ENCODE results near the gene GALT.
"Not testable (repeated sequence)": the region's sequence is repeated elsewhere in the genome, so short reads cannot be mapped to it uniquely, and the experiment has no call there.

GALT gene

DNA sequence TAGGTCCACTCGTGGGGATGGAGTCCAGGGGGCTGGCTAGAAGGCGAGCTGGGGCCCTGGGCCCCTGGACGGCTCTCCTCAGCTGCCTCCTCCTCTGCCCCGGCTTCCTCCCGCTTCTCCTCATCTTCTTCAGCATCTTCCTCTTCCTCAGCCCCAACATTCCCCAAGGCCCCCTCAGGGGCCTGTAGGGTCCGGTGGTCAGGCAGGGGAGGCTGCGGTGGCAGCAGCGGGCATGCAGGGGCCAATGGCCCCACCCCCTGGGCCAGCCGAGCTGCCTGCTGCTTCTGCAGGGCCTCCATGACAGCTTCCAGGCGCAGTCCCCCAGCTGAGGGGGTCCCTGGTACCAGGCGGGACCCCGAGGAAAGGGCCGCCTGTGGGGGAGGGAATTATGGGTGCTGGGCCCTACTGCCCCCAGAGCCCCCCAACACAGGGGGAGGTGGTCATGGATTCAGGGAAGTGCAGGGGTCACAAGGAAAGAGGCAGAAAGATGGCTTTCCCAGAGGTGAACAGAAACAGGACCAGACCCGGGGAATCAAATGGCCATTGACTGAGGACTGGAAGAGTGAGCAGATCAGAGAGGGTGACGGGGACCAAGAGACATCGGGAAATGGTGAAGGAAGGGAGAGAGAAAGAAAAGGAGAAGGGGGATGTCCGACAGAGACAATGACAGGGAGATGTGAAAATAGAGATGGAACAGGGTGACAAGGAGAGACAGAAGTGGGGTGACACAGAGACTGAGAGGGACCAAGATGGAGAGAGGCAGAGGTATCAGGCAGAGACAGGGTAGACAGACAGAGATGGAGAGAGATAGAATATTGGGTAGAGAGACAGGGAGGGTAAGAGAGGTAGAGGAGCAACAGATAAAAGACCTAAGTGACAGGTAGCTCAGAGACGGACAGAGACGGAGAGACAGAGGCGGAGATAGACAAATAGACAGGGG is 18.5 kb upstream of the GALT start:
- DNase-seq: no peak

DNA sequence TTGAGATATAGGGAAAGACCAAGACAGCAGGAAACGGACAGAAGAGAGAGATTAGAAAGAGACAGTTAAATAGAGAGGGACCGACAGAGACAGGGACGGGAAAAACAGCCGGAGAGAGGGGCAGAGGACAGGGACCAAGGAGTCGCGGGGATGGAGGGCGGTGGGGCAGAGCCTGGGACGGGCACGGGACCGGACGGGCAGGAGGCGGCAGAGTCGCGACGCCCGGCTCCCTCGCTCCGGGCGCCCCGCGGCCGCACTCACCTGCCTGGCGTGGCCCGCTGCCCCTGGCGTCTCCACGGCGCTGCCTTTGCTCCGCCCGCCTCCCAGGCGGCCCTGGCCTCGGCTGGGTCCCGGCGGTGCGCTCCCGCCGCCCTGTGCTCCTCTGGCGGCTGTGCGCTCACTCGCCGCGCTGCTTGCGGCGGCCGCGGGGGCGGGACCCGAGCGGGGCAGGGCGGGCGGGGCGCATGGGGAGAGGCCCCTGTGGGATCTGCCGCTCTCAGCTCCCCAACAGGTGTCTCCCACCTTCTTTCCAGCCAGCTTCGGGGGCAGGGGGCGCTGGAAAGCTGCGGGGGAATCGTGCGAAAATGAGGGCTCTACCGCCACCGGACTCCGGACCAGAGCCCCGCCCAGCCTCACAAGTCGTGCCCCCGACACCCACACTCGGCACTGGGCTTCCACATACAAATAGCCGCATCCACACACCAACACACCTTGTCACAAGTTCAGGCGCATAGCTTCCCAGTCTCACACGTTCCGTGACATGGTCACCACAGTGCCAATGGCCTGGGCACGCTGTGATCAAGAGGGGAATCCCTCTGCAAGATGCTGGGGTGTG is 17.6 kb upstream of the GALT start, which contains the start of gene ARID3C:
Gene ARID3C (minus strand): TSS at position 411 of the 835 bp plus-strand sequence. CDS start 1,052 bp downstream, outside the sequence.
- no peak for DNase-seq

GRCh38 chr9:34629491-34629808 is 17.0 kb upstream of the GALT start:
- no peak for DNase-seq

DNA sequence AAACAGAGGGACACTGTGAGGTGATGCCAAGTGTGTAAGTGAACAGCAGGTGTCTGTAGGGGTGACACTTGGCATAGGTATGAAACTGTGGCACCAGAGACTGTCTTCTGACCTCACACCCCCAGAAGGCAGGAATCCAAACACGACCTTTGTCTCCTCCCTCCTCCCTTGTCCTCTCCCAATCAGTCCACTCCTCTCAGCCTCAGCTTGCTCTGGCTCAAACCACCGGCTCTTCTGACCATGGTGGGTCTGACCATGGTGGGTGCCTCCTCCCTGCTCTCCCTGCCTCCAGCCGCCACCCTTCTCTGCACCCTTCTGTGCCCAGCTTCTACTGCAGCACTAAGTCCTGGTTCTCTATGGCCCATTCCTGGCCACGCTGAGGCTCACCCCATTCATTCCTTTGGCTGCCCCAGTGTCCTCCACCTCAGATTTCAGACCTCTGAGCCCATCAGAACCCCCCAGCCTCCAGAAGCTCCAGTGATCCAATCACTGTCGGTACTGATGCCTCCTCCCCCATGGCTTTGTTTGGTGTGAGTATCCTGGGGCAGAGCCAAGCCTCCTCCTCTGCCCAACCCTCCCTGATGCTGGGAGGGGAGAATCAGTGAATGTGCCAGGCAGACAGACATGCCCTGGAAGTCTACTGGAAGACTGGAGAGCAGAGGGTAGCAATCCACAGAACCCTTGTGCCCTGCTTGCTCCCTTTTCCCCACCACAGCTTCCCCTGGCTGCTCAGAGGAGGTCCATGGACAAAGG is 15.9 kb upstream of the GALT start:
- DNase-seq: no peak

- no peak for DNase-seq
These were observed 13.3 kb upstream of the GALT start for GRCh38 chr9:34633166-34633565.

GRCh38 chr9:34633851-34634550 is 12.5 kb upstream of the GALT start:
- peak; percentile 34 for DNase-seq

DNA sequence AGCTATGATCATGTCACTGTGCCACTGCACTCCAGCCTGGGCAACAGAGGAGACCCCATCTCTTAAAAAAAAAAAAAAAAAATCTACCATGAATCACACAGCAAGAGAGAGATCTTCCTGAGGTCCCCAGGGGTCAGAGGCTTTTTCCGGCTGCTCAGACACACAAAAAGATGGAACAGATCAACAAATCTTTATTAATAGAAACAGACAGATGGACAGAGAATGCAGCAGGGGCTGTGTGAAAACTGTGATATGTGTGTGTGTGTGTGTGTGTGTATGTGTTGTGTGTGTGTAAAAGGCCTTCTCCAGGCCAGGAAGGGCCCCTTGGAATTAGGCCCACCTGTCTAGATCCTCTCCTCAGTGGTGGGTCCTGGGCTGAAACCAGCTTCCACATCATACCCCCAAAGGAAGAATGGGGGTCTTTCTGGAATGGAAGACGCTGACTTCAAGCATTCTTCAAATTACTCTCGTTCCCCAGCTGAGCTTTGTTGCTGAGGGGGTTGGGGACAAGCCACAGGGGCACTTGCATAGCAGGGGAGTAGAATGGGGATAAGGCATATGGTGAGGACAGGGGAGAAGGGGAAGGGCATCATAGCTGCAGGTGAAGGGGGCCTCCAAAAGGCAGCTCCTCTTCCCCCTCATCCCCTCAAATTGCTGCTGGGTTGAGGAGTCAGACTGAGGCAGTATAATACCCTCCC is 11.8 kb upstream of the GALT start:
- DNase-seq: no peak

DNA sequence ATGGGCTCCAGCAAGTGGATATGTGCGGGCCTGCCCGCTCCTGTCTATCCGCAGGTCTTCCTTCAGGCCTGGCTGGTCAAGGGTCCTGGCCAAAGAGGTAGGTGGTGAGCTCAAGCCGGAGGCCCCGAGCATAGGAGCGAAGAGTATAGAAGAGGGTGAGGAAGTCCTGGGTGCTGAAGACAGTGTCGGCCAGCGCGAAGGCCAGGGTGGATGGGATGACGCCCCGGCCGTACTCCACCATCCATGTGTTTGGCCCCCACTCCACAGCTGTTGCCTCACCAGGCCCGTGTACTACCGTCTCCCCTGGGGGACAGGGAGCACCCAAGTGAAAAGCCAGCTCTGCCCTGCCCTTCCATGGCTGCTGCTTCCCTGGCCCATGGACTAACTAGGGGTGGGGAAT is 10.9 kb upstream of the GALT start:
- DNase-seq: no peak

GRCh38 chr9:34636791-34637355 is 9.6 kb upstream of the GALT start:
- DNase-seq: no peak

- peak; percentile 76 for DNase-seq
These were observed 8.9 kb upstream of the GALT start, which contains the start of gene SIGMAR1 for GRCh38 chr9:34637356-34638137. Gene SIGMAR1 (minus strand): TSS chr9:34637787. CDS start chr9:34637697, 90 bp downstream.

DNA sequence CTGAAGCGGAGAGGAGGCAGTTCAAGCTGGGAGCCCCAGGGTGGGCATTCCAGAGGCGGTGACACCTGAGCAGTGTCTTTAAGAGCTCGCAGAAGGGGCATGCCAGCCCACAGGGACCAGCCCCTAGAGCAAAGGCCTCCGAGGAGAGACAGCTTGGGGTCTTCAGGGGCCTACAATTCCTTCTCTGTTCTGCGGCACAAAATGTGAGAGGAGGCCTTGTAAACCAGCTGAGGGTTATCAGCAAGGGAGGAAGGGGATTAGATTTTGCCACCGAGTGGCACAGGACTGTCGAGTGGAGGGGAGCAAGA is 8.4 kb upstream of the GALT start:
- no peak for DNase-seq

DNA sequence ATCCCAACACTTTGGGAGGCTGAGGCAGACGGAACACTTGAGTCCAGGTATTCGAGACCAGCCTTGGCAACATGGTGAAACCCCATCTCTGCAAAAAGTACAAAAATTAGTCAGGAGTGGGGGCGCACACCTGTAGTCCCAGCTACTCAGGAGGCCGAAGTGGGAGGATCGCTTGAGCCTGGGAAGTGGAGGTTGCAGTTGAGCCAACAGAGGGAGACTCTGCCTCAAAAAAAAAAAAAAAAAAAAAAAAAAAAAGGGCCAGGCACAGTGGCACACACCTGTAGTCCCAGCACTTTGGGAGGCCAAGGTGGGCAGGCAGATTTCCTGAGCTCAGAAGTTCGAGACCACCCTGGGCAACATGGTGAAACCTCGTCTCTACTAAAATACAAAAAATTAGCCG is 7.2 kb upstream of the GALT start:
- DNase-seq: not testable (repeated sequence)

- no peak for DNase-seq
These were observed 3.8 kb upstream of the GALT start for GRCh38 chr9:34642679-34643078.

DNA sequence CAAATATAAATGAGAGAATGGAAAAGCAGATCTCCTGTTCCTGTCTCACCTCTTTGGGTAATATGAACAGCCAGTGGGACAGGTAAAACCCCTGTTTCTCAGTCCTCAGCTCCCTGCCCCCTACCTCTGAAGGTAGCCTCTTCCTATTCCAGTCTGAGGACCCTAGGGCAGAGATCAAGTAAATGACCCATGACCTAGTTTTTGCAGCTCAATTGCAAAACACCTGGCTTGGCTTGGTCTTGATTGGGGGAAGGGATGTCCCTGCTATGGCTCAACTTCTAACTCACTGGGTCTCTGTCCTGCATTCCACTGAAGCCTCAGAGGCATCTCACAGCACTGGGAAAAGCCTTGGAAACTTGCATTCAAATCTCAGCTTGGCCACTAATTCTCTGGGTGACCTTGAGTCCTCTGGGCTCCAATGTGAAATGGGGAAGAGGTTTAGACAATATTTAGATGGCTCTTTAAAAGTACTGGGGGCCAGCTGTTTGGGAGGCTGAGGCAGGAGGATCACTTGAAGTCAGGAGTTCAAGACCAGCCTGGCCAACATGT is 1.6 kb upstream of the GALT start:
- no peak for DNase-seq

- DNase-seq: no peak
These were observed 569 bp downstream of the GALT start for GRCh38 chr9:34647084-34647403.

DNA sequence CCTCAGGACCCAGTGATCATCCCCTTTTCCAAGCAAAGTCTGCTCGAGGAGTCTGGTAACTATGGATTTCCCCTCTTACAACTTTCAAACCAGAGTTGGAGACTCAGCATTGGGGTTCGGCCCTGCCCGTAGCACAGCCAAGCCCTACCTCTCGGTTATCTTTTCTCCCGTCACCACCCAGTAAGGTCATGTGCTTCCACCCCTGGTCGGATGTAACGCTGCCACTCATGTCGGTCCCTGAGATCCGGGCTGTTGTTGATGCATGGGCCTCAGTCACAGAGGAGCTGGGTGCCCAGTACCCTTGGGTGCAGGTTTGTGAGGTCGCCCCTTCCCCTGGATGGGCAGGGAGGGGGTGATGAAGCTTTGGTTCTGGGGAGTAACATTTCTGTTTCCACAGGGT is 1.2 kb downstream of the GALT start:
- DNase-seq: no peak

DNA sequence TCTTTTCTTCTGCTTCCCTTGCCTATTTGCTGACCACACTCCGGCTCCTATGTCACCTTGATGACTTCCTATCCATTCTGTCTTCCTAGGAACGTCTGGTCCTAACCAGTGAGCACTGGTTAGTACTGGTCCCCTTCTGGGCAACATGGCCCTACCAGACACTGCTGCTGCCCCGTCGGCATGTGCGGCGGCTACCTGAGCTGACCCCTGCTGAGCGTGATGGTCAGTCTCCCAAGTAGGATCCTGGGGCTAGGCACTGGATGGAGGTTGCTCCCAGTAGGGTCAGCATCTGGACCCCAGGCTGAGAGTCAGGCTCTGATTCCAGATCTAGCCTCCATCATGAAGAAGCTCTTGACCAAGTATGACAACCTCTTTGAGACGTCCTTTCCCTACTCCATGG is 2.2 kb downstream of the GALT start:
- no peak for DNase-seq

DNA sequence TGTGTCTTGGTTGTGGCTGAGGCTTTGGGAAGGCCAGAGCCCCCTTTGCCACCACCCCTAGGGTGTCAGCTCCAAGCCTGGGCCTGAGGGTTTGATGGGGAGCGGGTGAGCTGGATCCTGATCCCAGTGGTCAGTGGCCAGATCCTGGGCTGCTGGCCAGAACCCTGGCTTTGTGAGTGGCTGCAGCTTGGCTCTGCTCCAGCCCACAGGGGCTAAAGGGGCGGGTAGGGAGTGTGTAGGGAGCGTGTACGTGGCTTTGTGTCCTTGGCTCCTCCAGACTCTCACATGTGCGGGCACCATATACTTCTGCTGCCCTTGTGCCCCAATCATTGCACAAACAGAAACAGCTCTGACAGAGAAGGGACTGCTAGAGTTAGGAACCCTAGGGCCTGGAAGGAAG is 4.3 kb downstream of the GALT start:
- DNase-seq: no peak

GRCh38 chr9:34651321-34651720 is 4.8 kb downstream of the GALT start:
- no peak for DNase-seq

GRCh38 chr9:34651876-34652601 is 5.6 kb downstream of the GALT start, which contains the start of gene IL11RA:
Gene IL11RA (plus strand): TSS chr9:34652185. CDS start chr9:34655218, 3,033 bp downstream.
- peak; percentile 27 for DNase-seq

Measured in DMS 273 treated with DMSO at 0.1 percent for 48 hours (cell line).